GM12878 (cell line): ENCODE measurements around the gene PRR29. TPM values are rescaled to one million over a fixed set of nuclear protein-coding genes. Genes with fewer than 3 reads are reported as not detected.

Experiments
- BHLHE40 ChIP-seq, 2 experiments: fragments of 450-650 bp in 1 of 2; IDR thresholded peaks; 2 replicates each; pipeline ENCODE4 v1.6.1; 2011 to 2017; ENCODE audit warnings: low read depth in 2 of 2, borderline replicate concordance in 1 of 2, improper control_type of control experiment in 1 of 2, low read length in 1 of 2, mild to moderate bottlenecking in 1 of 2
- BRCA1 ChIP-seq: IDR thresholded peaks from 2 replicates; pipeline ENCODE4 v1.6.1; 2011; ENCODE audit warnings: low read depth, low read length, improper control_type of control experiment
- CEBPB ChIP-seq, 2 experiments: fragments of 150-350 bp in 1 of 2; IDR thresholded peaks; 2 replicates each; pipeline ENCODE4 v1.6.1; 2012 to 2014; ENCODE audit warnings: low read depth in 2 of 2, low read length in 2 of 2, borderline replicate concordance in 1 of 2, inconsistent platforms in 1 of 2
- DPF2 ChIP-seq: fragments of 450-650 bp; IDR thresholded peaks from 2 replicates; pipeline ENCODE4 v1.6.1; 2017; ENCODE audit warnings: mild to moderate bottlenecking
- EZH2 ChIP-seq: IDR thresholded peaks from 2 replicates; pipeline ENCODE4 v1.6.1; 2012; ENCODE audit warnings: low read depth, mild to moderate bottlenecking, control low read depth, inconsistent platforms, low read length, borderline replicate concordance; ENCODE audit not compliant: control insufficient read depth
- FOXM1 ChIP-seq: IDR thresholded peaks from 2 replicates; pipeline ENCODE4 v1.6.1; 2012; ENCODE audit warnings: low read depth, mild to moderate bottlenecking, inconsistent platforms, low read length, moderate library complexity
- JUND ChIP-seq: IDR thresholded peaks from 2 replicates; pipeline ENCODE4 v1.6.1; 2012; ENCODE audit warnings: low read depth, mild to moderate bottlenecking, low read length, improper control_type of control experiment, moderate library complexity
- MEF2B ChIP-seq: fragments of 450-650 bp; IDR thresholded peaks from 2 replicates; pipeline ENCODE4 v1.6.1; 2018; ENCODE audit warnings: mild to moderate bottlenecking, moderate library complexity; ENCODE audit not compliant: partially characterized antibody, poor library complexity, severe bottlenecking
- MTA2 ChIP-seq: fragments of 450-650 bp; IDR thresholded peaks from 2 replicates; pipeline ENCODE4 v1.6.1; 2016; ENCODE audit warnings: low read depth, mild to moderate bottlenecking, moderate library complexity
- MYC ChIP-seq: IDR thresholded peaks from 2 replicates; pipeline ENCODE4 v1.6.1; 2011; ENCODE audit warnings: mild to moderate bottlenecking, low read length, moderate library complexity, inconsistent platforms; ENCODE audit not compliant: insufficient read depth, insufficient replicate concordance, insufficient read length, severe bottlenecking
- NFYB ChIP-seq: IDR thresholded peaks from 2 replicates; pipeline ENCODE4 v1.6.1; 2011; ENCODE audit warnings: low read depth, mild to moderate bottlenecking, low read length, improper control_type of control experiment, moderate library complexity; ENCODE audit not compliant: insufficient read depth
- POLR2AphosphoS5 ChIP-seq: IDR thresholded peaks from 2 replicates; pipeline ENCODE4 v1.6.1; 2011; ENCODE audit warnings: mild to moderate bottlenecking, low read length, inconsistent platforms
- PRDM15 ChIP-seq: fragments of 450-650 bp; formaldehyde crosslinking; IDR thresholded peaks from 2 replicates; pipeline ENCODE4 v1.4.0; 2020; ENCODE audit warnings: mild to moderate bottlenecking, moderate library complexity
- RAD51 ChIP-seq: fragments of 450-650 bp; IDR thresholded peaks from 2 replicates; pipeline ENCODE4 v1.6.1; 2016; ENCODE audit warnings: moderate library complexity, mild to moderate bottlenecking, inconsistent platforms
- RFX5 ChIP-seq: IDR thresholded peaks from 2 replicates; pipeline ENCODE4 v1.6.1; 2011; ENCODE audit warnings: low read depth, low read length, improper control_type of control experiment
- SMAD1 ChIP-seq: fragments of 450-650 bp; IDR thresholded peaks from 2 replicates; pipeline ENCODE4 v1.6.1; 2018; ENCODE audit warnings: mild to moderate bottlenecking, low read depth; ENCODE audit not compliant: partially characterized antibody
- SP1 ChIP-seq: IDR thresholded peaks from one replicate; pipeline ENCODE4 v1.6.1; 2011; ENCODE audit warnings: low read depth, low read length
- SPI1 ChIP-seq: IDR thresholded peaks from 2 replicates; pipeline ENCODE4 v1.6.1; 2011; ENCODE audit warnings: low read depth, mild to moderate bottlenecking, low read length, moderate library complexity, borderline replicate concordance; ENCODE audit not compliant: insufficient read depth
- SUPT20H ChIP-seq: IDR thresholded peaks from 2 replicates; pipeline ENCODE4 v1.6.1; 2011; ENCODE audit warnings: low read depth, mild to moderate bottlenecking, low read length, moderate library complexity, borderline replicate concordance; ENCODE audit not compliant: control insufficient read depth
- TCF12 ChIP-seq: IDR thresholded peaks from 2 replicates; pipeline ENCODE4 v1.6.1; 2011; ENCODE audit warnings: low read depth, mild to moderate bottlenecking, low read length
- ZNF207 ChIP-seq: fragments of 450-650 bp; IDR thresholded peaks from 2 replicates; pipeline ENCODE4 v1.6.1; 2014; ENCODE audit warnings: antibody characterized with exemption, mild to moderate bottlenecking, borderline replicate concordance
- ZNF384 ChIP-seq: IDR thresholded peaks from 2 replicates; pipeline ENCODE4 v1.6.1; 2012; ENCODE audit warnings: low read depth, mild to moderate bottlenecking, low read length, improper control_type of control experiment, borderline replicate concordance
- polyA plus RNA-seq, 11 experiments: library from polyadenylated mRNA; depleted of rRNA in 4 of 11; unstranded in 6 of 11; stranded (reverse) in 5 of 11; fragments of >200 nt; fragmentation: Nextera tagmentation in 4 of 11; fragmentation: Illumina TruSeq in 1 of 11; extraction: Ambion mirVana in 4 of 11; extraction: Trizol in 1 of 11; gene quantifications; 1 replicate in 1 of 11; 2 replicates in 10 of 11; pipeline versions ENCODE4 v1.2.1 to v1.2.3, GENCODE V29; 2011 to 2016; ENCODE audit warnings: inconsistent platforms in 2 of 11, missing spikeins in 2 of 11, low read depth in 1 of 11
- total RNA-seq, 4 experiments: library from RNA; depleted of rRNA in 3 of 4; stranded (reverse); fragments of >200 nt in 3 of 4; fragmentation: Illumina TruSeq in 1 of 4; extraction: Trizol in 1 of 4; gene quantifications; 2 replicates each; pipeline versions ENCODE4 v1.2.1 to v1.2.3, GENCODE V29; 2013 to 2021
- TF ChIP-seq, protein P1 (sequence below): fragments of 150-350 bp; IDR thresholded peaks from 2 replicates; pipeline ENCODE4 v1.6.1; 2016; ENCODE audit warnings: low read depth, low read length

PRR29 gene
- total and polyA plus RNA-seq, 10 of the 15 experiments (the other 5 are each of a cell fraction or from before 2014, with no cell fraction given): 0.01 to 2.4 (median 0.18) TPM; not detected in 3

GRCh38 chr17:64020056-64020766 lies 22.1 kb downstream of the PRR29 start, which contains the start of gene ICAM2 (continued):
- peak; percentile 31 for TF ChIP-seq SP1
- TF ChIP-seq BHLHE40 (IDR thresholded peaks at IDR 0.05; ENCODE audit: borderline replicate concordance in 1 of 2, low read depth in 2 of 2, low read length in 1 of 2): 0 out of 4 replicates have a peak, but pooled peaks of 1 of the 2 experiments have one; percentile 3
- TF ChIP-seq RFX5: no peak
- peak; percentile 92 for TF ChIP-seq POLR2AphosphoS5
- TF ChIP-seq SPI1: peak; percentile 41; the same call in 1 of the 2 replicates
- TF ChIP-seq CEBPB (IDR thresholded peaks at IDR 0.05; ENCODE audit: borderline replicate concordance in 1 of 2, low read depth in 2 of 2, low read length in 2 of 2): no peak
- TF ChIP-seq DPF2: peak; percentile 71
- TF ChIP-seq ZNF207: 0 out of 2 replicates have a peak, but pooled peaks have one; percentile 21
- TF ChIP-seq ZNF384: peak; percentile 93
- no peak for TF ChIP-seq MEF2B
- 0 out of 2 replicates have a peak, but pooled peaks have one; percentile 56 for TF ChIP-seq TCF12
- TF ChIP-seq FOXM1: no peak
- TF ChIP-seq PRDM15 (CRISPR knock-in tag): 0 out of 2 replicates have a peak, but pooled peaks have one; percentile 23
- TF ChIP-seq JUND: no peak
- TF ChIP-seq BRCA1: no peak
- no peak for TF ChIP-seq MYC
- TF ChIP-seq MTA2: no peak
- TF ChIP-seq, protein P1, sequence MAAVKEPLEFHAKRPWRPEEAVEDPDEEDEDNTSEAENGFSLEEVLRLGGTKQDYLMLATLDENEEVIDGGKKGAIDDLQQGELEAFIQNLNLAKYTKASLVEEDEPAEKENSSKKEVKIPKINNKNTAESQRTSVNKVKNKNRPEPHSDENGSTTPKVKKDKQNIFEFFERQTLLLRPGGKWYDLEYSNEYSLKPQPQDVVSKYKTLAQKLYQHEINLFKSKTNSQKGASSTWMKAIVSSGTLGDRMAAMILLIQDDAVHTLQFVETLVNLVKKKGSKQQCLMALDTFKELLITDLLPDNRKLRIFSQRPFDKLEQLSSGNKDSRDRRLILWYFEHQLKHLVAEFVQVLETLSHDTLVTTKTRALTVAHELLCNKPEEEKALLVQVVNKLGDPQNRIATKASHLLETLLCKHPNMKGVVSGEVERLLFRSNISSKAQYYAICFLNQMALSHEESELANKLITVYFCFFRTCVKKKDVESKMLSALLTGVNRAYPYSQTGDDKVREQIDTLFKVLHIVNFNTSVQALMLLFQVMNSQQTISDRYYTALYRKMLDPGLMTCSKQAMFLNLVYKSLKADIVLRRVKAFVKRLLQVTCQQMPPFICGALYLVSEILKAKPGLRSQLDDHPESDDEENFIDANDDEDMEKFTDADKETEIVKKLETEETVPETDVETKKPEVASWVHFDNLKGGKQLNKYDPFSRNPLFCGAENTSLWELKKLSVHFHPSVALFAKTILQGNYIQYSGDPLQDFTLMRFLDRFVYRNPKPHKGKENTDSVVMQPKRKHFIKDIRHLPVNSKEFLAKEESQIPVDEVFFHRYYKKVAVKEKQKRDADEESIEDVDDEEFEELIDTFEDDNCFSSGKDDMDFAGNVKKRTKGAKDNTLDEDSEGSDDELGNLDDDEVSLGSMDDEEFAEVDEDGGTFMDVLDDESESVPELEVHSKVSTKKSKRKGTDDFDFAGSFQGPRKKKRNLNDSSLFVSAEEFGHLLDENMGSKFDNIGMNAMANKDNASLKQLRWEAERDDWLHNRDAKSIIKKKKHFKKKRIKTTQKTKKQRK: no peak
- TF ChIP-seq SUPT20H: no peak
- peak; percentile 83 for TF ChIP-seq RAD51
- TF ChIP-seq SMAD1: peak; percentile 55
- TF ChIP-seq NFYB: no peak
- no peak for TF ChIP-seq EZH2
